HG02943 (cell line): ENCODE measurements around the gene ZSWIM7.
A peak's percentile ranks its signal among the peaks of the same experiment; 100 is the strongest.

Source experiments
- ATAC-seq: cut with Tn5 transposase; IDR thresholded peaks from one replicate; pipeline ENCODE4 v1.9.1; 2021; ENCODE audit warnings: mild to moderate bottlenecking, low read depth, moderate library complexity; ENCODE audit not compliant: unreplicated experiment

Gene ZSWIM7, protein sequence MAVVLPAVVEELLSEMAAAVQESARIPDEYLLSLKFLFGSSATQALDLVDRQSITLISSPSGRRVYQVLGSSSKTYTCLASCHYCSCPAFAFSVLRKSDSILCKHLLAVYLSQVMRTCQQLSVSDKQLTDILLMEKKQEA

DNA sequence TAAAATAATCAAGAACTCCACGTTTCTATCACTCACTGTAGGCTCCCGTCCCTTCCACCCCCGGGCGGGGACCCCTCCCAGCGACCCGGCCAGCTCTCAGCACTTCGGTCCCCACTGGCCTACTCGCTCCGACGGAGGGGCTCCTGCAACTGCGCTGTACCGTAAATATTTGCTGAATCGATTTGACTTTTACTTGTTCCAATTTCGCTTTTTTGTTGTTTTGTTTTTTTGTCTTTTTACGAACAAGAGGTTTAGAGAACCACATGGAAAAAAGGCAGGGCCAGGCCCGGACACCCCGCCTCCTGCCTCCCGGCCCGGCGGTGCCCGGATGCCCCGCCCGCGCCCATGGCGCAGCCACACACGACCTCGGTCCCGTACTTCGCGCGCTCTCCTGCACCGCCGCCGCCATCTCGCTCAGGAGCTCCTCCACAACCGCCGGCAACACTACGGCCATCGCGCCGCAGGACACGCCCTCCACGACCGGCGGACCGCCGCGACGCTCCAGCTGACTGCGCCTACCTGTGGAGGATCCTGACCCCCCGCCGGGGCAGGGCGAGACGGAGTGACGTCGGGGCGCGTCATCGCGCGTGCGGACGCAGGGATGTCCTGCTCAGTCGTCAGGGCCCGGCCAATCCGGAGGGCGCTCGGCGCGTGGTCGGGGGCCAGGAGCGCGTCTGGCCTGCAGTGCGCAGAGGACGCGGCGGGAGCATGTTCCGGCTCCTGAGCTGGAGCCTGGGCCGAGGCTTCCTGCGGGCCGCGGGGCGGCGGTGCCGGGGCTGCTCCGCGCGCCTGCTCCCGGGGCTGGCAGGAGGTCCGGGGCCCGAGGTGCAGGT lies at the start of gene ZSWIM7, which contains the start of gene TTC19:
Gene ZSWIM7 (minus strand): TSS at position 564 of the 833 bp plus-strand sequence. CDS start 110 bp downstream, at position 454.
Gene TTC19 (plus strand): TSS at position 684 of the 833 bp plus-strand sequence. CDS start 25 bp downstream, at position 709.
- peak; percentile 89 for ATAC-seq

DNA sequence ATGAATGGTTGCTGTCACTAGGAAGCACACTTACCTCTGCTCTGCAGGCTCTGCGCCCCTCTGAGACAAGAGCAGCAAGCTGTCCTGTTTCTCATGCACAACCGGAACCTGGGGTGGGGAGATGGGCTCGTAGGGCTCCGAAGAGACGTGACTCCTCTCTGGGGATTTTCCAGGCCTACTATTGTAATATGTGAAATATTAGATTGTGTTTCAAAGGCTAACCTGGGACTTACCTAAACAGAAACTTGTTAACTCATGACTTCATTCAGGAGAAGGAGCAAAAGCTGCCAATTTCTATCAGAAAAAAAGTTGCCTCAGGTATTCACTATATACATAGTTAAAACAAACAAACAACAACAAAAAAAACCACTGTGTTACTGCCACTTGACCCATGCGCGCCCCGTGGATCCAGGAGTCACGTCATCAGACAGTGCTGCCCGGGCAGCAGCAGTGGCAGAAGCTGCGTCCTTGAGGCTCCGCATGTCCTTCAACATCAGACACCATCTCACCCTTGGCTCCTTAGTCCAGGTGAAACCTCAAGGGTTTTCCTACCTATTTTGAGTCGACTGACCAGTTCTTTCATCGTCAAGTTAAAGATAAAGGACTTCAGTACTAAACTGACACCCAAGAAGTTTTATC lies 49.4 kb upstream of the ZSWIM7 start:
- ATAC-seq: no peak

DNA sequence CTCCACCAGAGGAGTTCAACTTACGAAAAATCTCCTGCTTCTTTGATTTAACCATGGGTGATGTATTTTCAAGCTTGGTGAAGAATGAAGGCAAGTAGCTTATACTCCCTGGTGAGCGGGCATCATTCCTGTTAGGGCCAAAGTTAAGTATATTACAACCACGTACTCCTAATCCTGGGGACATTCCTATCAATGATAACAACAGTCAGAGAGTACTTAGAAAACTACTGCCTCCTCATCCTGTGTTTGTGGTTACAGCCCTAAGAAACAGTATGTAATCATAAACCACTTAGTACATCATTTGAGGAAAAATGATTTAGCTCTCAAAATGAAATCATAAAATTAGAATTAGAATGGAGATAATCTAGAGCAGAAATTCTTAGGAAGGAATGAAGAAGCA lies 47.5 kb upstream of the ZSWIM7 start:
- ATAC-seq: no peak

DNA sequence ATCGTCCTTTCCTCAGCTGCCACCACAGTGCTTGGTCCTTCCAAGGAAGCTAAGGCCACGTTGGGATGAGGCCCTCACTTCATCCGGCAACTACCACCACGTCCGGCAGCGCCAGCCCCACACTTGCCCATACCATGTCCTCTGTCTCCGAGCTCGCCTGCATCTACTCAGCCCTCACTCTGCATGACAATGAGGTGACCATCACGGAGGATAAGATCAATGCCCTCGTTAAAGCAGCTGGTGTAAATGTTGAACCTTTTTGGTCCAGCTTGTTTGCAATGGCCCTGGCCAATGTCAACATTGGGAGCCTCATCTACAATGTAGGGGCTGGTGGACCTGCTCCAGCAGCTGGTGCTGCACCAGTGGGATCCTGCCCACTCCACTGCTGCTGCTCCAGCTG lies 45.0 kb upstream of the ZSWIM7 start:
- ATAC-seq: no peak

DNA sequence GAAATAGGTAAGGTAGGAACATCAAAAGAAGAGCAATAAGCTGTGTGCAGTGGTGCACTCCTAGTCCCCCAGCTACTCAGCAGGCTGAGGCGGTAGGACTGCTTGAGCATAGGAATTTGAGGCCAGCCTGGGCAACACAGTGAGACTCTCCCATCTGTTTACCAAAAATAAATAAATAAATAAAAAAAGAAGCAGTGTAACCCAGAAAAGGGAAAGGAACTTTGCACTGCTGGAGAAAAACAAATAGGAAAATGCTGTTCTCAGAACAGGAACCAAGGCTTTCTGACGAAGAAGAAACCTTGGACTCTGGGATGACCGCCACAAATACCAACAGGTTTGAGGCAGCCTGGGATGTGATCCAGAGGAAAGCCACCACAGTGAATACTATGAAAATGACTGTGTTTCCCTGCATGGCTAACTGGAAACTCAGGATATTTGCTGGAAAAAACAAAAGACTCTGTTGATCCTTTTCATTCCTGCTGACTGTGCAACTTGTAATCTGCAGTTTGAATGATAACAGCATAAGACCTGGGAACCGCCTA lies 41.3 kb upstream of the ZSWIM7 start:
- no peak for ATAC-seq

DNA sequence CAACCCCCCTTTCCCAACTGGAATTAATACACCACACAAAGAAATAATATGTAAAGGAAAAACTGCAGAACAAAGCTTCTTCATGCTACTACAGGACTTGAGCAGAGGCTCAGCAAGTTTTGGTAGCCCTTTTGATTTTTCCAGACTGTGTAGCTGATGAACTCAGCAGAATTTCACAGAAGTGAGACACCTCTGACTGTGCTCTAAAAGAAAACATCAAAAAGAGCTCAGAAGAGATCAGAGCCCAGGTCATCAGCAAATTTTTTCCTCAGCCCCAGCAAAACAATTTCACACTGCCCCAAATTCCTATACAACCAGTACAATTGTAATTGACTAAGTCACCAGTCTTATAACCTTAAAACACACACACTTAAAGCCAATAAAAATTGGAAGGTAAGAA lies 38.1 kb upstream of the ZSWIM7 start:
- ATAC-seq: no peak

DNA sequence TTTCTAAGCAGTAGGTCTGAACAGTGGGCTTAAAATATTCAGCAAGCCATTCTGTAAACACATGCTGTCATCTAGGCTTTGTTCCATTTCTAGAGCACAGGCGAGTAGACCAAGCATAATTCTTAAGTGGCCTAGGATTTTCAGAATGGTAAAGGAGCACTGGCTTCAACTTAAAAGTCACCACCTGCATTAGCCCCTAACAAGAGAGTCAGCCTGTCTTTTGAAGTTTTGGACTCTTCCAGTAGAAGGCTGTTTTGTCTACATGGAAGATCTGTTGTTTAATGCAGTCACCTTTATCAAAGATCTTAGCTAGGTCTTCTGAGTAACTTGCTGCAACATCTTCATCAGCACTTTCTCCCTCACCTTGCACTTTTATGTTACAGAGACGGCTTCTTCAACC lies 36.8 kb upstream of the ZSWIM7 start:
- ATAC-seq: no peak

DNA sequence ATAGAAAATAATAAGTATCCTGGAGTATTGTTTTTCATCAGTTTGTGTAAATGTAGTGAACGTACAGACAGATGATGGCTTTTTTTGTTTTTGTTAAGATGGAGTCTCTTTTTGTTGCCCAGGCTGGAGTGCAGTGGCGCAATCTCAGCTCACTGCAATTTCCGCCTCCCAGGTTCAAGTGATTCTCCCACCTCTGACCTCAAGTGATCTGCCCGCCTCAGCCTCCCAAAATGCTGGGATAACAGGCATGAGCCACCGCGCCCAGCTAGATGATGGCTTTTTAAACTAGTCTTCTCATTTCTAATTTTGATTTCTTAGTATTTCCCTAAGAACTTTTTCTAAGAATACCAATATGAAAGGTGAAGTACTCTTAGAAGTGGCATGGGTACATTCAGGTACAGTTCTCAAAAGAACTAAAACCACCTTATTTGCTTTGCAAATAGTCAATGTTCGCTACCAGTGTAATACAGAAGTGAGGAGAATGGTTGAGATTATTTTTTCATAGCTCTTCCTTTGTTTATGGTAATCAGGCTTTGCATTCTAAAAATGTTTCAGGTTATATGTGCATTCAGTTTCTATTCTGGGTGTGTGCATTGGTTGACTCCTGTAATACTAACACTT lies 34.3 kb upstream of the ZSWIM7 start:
- ATAC-seq: no peak

DNA sequence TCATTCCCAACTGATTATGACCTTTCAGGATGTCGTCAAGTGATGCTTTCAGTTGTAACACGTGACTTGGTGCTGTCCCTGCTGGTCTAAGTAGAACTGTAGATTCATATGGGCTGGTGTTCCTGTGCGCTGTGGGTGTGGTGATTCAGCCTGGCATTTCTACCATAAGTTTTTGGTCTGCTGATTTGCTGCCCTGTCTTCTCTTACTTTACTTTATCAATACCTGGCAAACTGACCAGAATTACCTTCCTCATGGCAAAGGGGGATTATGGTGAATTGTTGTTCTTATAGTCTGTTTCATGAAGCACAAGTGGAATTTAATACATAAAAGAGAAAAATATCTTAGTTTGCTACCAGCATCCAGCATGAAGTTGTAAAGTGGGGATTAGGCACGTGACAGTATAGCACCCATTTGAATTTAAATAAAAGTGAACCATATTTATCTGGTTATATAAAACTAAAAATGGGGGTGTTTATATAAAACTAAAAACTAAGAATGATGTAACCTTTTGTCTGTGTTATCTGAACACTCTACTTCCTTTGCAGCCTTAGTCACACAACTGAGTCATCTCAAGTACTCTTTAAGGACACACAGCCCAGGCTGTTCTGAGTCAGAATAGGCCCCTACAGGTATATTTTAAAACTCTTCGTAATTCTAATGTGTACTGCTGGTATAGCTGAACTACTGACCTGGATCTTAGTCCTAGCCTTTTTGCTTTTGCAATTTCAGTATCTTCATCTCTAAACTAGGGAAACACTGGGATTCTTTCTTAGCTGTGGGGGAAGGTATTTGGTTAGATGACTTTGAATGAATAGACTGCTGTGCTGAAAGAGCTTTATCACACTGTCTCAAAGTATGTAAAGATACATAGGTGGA lies 28.4 kb upstream of the ZSWIM7 start:
- ATAC-seq: no peak

DNA sequence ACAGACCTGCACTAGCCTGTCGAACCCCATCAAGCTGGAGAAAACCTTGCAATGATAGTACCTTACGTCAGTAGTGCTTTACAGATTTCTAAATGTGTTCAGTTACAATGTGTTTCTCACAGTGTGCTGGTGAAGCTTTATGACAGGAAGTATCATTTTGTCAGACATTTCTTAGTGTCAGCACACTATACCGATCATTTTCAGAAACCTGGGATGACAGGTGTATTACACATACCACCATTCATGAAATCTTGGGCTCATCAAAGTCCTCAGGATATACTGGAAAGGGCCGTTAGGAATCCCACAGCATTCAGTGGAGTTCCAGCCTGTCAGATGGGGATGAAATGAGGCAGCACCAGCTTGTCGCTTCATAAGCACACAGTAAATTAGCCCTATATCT lies 27.4 kb upstream of the ZSWIM7 start:
- ATAC-seq: no peak

DNA sequence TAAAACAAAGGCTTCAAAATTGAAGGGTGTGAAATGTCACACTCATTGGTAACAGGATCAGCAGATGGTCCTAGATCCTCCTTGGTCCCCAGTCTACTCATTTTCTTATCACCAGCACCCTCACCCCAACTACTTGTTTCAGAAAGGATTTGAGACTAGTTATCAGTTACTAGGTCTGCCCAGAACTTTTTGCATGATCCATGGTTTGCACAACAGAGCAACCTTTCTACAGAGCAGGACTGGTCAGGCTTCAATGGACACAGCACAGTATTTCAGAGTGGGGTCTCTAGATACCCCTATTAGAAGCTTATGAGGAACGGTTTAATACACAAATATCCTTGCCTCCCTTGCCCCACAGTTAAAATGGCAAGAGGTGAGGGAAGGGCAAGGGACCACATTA lies 25.7 kb upstream of the ZSWIM7 start:
- no peak for ATAC-seq

DNA sequence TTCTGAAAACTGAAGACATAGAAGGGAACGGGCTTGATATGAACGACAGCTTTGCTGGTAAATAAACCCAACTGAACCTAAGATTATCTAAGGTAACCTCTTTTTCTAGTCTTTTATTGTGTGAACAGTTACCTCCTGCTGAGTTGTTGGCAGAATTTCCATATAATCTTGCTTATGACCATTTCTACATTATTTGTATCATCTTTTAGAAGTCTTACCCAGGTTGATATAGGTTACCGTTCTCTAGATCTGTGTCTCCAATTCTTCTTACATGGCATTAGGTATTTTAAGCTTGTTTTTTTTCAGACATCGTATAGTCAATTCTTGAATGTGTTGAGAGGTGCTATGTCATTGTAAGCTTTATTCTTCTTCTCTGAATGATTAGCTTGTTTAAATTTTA lies 24.4 kb upstream of the ZSWIM7 start:
- no peak for ATAC-seq

DNA sequence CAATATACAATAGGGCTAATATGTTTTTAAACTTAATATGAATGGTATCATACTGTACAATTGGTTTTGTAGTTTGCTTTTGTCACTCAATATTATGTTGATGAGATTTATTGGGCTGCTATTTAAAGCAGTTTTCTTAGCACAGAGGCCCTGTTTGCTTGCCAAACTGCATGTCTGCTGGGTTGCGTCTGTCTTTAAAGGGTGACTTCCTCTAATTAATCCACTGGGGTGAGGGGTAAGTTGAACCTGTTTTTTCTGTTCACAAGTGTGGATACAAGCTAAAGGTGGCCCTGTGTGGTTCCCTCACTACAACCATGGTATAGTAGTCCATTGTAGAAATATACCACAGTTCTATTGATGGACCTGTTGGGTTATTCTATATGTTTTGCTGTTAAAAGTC lies 19.8 kb upstream of the ZSWIM7 start:
- no peak for ATAC-seq

DNA sequence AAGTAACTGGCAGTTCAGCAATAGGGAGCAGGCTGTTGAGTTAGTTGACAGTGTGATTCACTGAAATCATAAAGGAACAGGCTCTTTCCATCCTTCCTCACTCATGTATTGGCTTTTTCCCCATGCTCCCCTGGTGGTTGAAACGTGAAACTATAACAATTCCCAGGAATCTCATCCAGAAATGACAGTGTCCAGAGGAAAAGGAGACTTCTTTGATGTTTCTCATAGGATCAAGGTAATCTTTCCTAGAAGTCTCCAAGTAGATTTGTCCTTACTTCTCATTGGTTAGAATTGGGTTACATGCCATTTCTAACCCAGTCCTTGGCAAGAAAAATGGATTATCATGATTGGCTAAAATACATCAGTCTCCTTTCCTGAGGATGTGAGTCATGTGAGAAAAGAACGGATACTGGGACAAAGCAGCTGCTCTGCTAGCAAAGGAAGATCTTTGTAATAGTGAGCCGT lies 14.5 kb upstream of the ZSWIM7 start:
- no peak for ATAC-seq

DNA sequence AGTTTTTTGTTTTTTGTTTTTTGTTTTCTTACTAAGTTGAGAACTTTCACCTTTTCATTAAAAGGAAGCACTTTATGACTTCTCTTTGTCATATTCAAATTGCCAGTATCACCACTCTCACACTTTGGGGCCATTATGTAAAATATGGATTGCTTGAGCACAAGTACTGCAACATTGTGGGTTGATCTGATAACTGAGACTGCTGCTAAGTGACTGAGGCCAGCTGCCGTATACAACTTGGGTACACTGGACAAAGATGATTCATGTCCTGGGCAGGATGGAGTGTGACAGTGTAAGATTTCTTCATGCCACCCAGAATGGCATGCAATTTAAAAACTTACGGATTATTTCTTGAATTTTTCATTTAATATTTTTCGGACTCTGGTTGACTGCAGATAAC lies 7.9 kb upstream of the ZSWIM7 start:
- ATAC-seq: no peak

DNA sequence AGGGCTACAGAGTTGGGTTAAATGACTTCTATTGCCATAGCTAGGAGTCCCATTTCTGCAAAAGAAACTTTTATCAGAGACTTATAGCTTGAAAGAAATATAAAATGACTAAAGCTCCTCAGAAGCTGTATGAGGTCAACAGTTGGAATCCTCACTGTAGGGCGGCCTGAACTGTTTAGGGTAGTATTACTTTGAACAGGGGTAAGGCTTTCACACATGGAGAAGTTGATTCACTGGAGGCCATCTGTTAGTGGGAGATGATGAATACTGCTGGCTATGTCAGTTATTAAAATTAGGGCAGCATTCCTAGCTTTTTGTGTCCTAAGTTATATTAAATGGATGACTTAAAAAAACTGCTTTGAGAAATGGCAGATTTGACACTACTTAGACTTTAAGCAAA lies 6.1 kb upstream of the ZSWIM7 start:
- ATAC-seq: no peak

DNA sequence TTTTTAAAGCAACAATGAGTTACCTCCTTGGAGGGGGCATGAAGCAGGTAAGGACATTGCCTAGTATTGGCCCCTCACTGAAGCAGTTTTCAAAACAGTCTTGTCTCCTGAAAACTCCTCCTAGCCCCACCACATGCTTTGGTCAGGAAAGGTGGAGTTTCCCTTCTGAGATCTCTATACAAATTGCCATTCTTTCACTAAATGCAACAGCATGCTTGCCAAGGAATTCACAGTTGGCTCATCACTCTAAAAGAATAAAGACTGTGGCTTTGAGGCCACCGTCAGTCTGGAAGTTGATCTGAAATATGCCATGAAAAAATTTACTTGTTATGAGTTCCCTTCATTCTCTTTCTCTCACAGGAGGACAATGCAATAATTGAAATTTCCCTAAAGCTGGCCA lies 4.3 kb upstream of the ZSWIM7 start:
- ATAC-seq: no peak

DNA sequence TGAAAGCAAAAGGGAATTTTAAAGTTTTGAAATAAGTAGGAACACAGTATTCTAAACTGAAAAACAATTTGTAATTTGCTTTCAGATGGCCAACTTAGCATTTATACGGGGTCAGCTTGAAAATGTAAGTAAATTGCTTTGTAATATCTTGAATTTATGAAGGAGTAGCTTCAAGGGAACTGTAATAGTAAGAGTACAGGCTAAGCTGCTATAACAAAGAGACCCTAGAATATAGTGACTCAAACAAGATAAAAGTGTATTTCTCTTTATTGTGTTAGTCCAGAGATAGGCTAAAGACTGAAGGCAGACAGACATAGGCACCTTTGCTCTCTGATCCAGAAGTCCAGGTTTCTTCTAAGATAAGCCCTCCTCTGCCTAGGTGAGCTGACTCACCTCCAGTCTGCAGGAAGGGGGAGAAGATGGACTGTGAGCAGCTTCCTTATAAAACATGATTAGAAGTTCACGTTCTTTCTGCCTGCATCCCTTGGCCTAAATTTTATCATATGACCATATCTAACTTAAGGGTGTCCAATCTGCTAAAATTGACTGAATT lies 3.3 kb upstream of the ZSWIM7 start:
- ATAC-seq: no peak

DNA sequence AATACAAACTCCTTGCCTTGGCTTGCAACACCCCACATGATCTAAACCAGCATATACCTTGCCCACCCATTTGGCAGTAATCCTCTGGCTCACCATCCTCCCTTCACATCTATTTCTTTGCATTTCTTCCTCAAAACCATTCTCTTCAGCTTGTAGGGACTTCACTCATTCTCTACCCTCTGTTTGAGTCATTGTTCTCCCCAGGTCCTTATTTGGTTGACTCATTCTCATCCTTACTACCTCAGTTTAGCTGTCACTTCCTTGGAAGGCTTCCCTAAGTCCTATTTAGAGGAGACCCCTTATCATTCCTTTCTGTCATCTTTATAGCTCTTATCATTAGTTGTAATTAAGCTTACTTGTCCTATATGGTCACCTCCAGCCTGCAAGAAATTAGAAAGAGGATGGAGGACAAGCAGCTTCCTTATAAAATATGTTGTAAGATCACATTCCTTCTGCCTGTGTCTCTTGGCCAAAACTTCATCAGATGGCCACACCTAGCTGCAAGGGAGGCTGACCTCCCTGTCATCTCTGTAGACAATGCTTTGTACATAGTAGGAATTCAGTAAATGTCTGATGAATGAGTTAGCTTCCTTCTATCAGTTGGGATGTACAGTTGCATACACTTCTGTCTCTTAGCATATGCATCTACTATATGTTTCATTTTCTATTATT lies 1.9 kb upstream of the ZSWIM7 start:
- ATAC-seq: no peak
